ENCODE data around the gene NELFB.

Gene NELFB

GRCh38 chr9:137219757-137220316, 35.3 kb upstream of the NELFB start:
- TF ChIP-seq CEBPB (IDR thresholded peaks at IDR 0.05) (no peak), RAD21 (IDR thresholded peaks at IDR 0.05; ENCODE audit: low read depth) (no peak), REST (IDR thresholded peaks at IDR 0.05; ENCODE audit: low read depth) (no peak), CREB1 (IDR thresholded peaks at IDR 0.05; ENCODE audit: low read depth) (no peak), TCF12 (IDR thresholded peaks at IDR 0.05; ENCODE audit: low read depth) (no peak), ZBTB7A (IDR thresholded peaks at IDR 0.05; ENCODE audit: low read depth) (no peak), EP300 (IDR thresholded peaks at IDR 0.05; ENCODE audit: borderline replicate concordance) (no peak), EGR1 (IDR thresholded peaks at IDR 0.05) (no peak), MAX (IDR thresholded peaks at IDR 0.05) (no peak), YY1 (IDR thresholded peaks at IDR 0.05; ENCODE audit: low read depth) (no peak), FOXM1 (IDR thresholded peaks at IDR 0.05; ENCODE audit: borderline replicate concordance, low read depth) (no peak), TAF1 (IDR thresholded peaks at IDR 0.05; ENCODE audit: low read depth) (no peak), TEAD4 (IDR thresholded peaks at IDR 0.05) (no peak), NFIC (IDR thresholded peaks at IDR 0.05) (no peak), USF1 (IDR thresholded peaks at IDR 0.05) (no peak)

- no peak for TF ChIP-seq ZBTB7A (IDR thresholded peaks at IDR 0.05; ENCODE audit: low read depth)
- no peak for TF ChIP-seq EP300 (IDR thresholded peaks at IDR 0.05; ENCODE audit: borderline replicate concordance)
- TF ChIP-seq CEBPB (IDR thresholded peaks at IDR 0.05): no peak
- TF ChIP-seq YY1 (IDR thresholded peaks at IDR 0.05; ENCODE audit: low read depth): no peak
- no peak for TF ChIP-seq USF1 (IDR thresholded peaks at IDR 0.05)
- no peak for TF ChIP-seq EGR1 (IDR thresholded peaks at IDR 0.05)
- no peak for TF ChIP-seq NFIC (IDR thresholded peaks at IDR 0.05)
- no peak for TF ChIP-seq TAF1 (IDR thresholded peaks at IDR 0.05; ENCODE audit: low read depth)
- TF ChIP-seq CREB1 (IDR thresholded peaks at IDR 0.05; ENCODE audit: low read depth): no peak
- no peak for TF ChIP-seq TCF12 (IDR thresholded peaks at IDR 0.05; ENCODE audit: low read depth)
- TF ChIP-seq RAD21 (IDR thresholded peaks at IDR 0.05; ENCODE audit: low read depth): no peak
- no peak for TF ChIP-seq REST (IDR thresholded peaks at IDR 0.05; ENCODE audit: low read depth)
Observed at GRCh38 chr9:137220317-137221094, 34.6 kb upstream of the NELFB start.

- no peak for TF ChIP-seq RAD21 (IDR thresholded peaks at IDR 0.05; ENCODE audit: low read depth)
- TF ChIP-seq REST (IDR thresholded peaks at IDR 0.05; ENCODE audit: low read depth): no peak
- TF ChIP-seq ZBTB7A (IDR thresholded peaks at IDR 0.05; ENCODE audit: low read depth): no peak
- no peak for TF ChIP-seq USF1 (IDR thresholded peaks at IDR 0.05)
- TF ChIP-seq TEAD4 (IDR thresholded peaks at IDR 0.05): no peak
- no peak for TF ChIP-seq EP300 (IDR thresholded peaks at IDR 0.05; ENCODE audit: borderline replicate concordance)
- no peak for TF ChIP-seq MAX (IDR thresholded peaks at IDR 0.05)
- no peak for TF ChIP-seq TCF12 (IDR thresholded peaks at IDR 0.05; ENCODE audit: low read depth)
- TF ChIP-seq CREB1 (IDR thresholded peaks at IDR 0.05; ENCODE audit: low read depth): no peak
Observed at GRCh38 chr9:137221095-137221505, 34.0 kb upstream of the NELFB start.
